ENCODE measurements around the gene ARSG. TPM values are rescaled to one million over a fixed set of nuclear protein-coding genes. Genes with fewer than 3 reads are reported as not detected.

Gene ARSG
- total RNA-seq, 2 experiments from 2014 or later: 11.7 to 13.8 TPM

DNA sequence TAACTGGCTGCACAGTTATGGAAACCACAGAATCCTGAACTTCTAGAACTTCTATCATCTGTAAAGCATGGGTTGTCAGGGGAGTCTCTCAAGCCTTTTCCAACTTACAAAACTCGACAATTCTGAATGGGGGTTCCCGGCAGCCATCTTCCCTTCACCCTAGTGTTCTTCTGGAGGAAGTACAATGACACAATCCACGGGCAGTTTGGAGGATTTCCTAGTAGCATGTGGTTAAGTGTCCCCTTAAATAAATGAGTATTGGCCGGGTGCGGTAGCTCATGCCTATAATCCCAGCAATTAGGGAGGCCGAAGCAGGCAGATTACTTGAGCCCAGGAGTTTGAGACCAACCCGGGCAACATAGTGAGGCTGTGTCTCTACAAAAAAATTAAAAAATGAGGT is 2.5 kb upstream of the ARSG start:
- DNase-seq: no peak

DNA sequence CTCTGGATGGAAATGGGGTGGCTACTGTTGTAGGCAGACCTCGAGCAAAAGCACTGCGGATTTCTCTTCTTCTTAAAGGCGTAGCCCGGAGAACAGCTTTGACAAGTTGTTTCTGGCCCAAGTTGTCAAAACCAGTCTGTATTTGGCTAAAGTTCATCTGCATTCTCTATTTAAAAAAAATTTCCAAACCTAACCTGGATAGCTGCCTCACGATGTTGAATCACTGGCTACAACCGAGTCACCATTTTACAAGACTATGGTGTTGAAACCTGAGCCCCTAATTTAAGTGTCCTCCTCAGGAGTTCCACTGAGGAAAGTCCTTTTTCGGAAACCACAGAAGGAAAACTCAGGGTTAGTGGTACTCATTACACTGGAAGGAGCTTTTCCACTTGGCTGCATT is 1.8 kb upstream of the ARSG start:
- H3K36me3 Mint-ChIP-seq (ENCODE audit: low read depth): peaks cover 14% of the 10 kb centered on the region
- H3K4me1 Mint-ChIP-seq: peaks cover 56% of the 10 kb centered on the region
- H3K9me3 Mint-ChIP-seq: no peaks in the 10 kb centered on the region
- ChIA-PET CTCF (interaction anchor here (0.8 to 3.8 kb wide), 3 partner anchors 109 to 173 kb away, joined by 3 to 10 read pairs (median 6); no protein-coding TSS in a partner anchor), POLR2A (no interaction called here)
- no peaks in the 10 kb centered on the region for H3K27me3 Mint-ChIP-seq
- DNase-seq: no peak
- peak overlapping the region; percentile 99 for H3K27ac Mint-ChIP-seq
- H3K4me3 Mint-ChIP-seq: peak overlapping the region; percentile 97

More for the DNA sequence above, 2.5 kb upstream of the ARSG start:
- Mint-ChIP-seq H3K36me3 (ENCODE audit: low read depth) (peaks cover 14% of the 10 kb centered on the region), H3K27me3 (no peaks in the 10 kb centered on the region), H3K9me3 (no peaks in the 10 kb centered on the region), H3K27ac (peak overlapping the region; percentile 43), H3K4me3 (peak overlapping the region; percentile 97), H3K4me1 (peaks cover 50% of the 10 kb centered on the region)
- CTCF ChIA-PET: interaction anchor here (0.6 to 3.8 kb wide), 3 partner anchors 9 to 110 kb away, joined by 4 to 10 read pairs (median 4); no protein-coding TSS in a partner anchor
- POLR2A ChIA-PET: no interaction called here

DNA sequence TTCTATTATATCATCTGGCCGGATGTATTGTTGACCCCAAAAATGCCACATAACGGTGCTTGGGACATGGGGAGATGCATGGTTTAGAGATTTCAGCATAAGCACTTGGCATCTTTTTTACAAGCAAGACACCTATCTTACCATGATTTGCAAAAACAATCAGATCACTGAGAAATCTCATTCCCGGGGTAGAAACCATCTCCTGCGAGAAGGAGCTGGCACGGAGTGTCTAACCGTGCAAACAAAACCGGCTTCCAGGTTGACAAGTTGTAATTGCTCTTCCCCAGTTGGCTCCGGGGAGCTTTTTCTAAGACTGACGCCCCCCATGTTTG is 1.4 kb upstream of the ARSG start:
- POLR2A ChIA-PET: no interaction called here
- DNase-seq: no peak
- Mint-ChIP-seq H3K36me3 (ENCODE audit: low read depth) (peaks cover 17% of the 10 kb centered on the region), H3K9me3 (no peaks in the 10 kb centered on the region), H3K27me3 (no peaks in the 10 kb centered on the region), H3K4me3 (peak overlapping the region; percentile 97), H3K4me1 (peaks cover 59% of the 10 kb centered on the region), H3K27ac (peak overlapping the region; percentile 99)
- CTCF ChIA-PET: interaction anchor here (0.8 to 3.8 kb wide), 3 partner anchors 109 to 172 kb away, joined by 3 to 10 read pairs (median 6); no protein-coding TSS in a partner anchor

DNA sequence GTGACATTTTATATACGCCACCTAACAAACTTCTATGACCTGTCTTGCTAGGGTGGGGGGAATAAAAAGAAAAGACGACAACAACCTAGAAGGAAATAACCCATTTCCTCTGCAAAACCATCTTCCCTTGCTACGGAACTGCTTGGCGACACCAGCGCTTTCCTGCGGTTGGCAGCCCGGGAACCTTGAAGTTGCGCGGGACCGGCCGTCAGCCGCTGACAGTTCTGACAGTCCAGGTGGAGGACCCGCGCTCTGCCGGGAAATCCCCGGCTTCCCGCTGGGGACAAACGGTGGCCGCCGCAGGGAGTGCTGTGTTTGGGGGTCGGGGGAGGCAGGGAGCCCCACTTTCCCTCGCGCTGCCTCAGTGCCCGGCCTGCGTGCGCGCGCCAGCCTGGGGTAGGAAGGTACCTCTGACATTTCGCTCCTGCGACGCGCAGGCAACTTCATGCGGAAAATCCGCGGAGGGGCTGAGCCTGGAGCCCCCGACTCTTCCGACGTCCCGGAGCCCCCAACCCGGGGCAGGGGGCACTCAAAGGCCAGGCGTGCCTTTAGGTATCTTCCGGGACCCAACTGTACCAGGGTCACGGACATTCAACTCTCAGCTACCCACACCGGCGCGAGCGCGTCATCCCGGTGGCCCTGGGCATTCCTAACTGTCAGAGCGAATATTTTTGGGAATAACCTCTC is 884 bp upstream of the ARSG start:
- Mint-ChIP-seq H3K9me3 (no peaks in the 10 kb centered on the region), H3K27me3 (no peaks in the 10 kb centered on the region), H3K4me3 (peak overlapping the region; percentile 97), H3K4me1 (peaks cover 60% of the 10 kb centered on the region), H3K36me3 (ENCODE audit: low read depth) (peaks cover 19% of the 10 kb centered on the region), H3K27ac (peak overlapping the region; percentile 99)
- peak; percentile 63 for DNase-seq
- CTCF ChIA-PET: interaction anchor here (0.5 to 3.8 kb wide), 6 partner anchors 32 to 304 kb away, joined by 3 to 10 read pairs (median 4); no protein-coding TSS in a partner anchor
- POLR2A ChIA-PET: interaction anchor here (0.6 to 1.0 kb wide), 2 partner anchors 67 to 141 kb away, joined by 3 read pairs; no protein-coding TSS in a partner anchor

DNA sequence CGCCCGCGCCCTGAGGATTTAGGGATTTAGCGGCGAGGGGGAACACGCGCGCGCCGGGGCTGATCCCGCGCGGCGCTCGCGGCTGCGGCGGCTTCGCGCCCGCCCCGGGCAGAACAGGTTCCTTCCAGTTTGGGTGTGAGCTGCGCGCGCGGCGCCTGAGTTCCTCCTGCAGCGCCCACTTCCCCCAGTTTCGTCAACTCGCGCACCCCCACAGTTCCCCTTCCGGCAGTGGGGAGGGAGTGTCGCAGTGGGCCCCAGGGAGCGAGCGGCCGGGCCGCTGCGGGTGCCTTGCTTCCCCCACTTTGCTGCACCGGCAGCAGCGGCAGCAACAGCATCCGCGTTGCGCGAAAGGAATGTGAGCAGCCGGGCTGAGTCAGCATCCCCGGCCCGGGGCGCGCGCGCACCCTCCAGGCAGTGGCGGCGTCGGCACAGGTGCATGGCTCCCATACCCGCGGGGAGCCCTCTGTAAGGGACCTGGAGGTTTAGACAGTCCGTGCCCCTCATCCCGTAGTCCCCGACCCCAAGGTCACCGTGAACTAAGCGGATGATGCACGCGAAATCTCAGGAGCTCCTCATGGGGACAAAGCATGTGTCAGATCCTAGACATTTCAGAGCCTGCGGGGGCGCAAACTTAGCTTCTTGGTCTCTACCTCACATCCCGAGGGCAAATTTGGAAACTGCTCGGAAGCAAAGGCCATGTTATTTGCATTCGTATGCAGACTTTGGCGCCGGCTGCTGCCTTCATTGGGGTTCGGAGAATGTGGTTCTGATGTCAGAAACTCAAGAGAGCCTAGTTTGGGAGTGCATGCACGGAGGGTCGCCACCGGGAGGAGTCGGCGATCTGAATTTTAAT is 767 bp downstream of the ARSG start:
- Mint-ChIP-seq H3K27ac (peak overlapping the region; percentile 93), H3K27me3 (no peaks in the 10 kb centered on the region), H3K4me3 (peak overlapping the region; percentile 76), H3K4me1 (peaks cover 67% of the 10 kb centered on the region), H3K36me3 (ENCODE audit: low read depth) (peaks cover 19% of the 10 kb centered on the region), H3K9me3 (no peaks in the 10 kb centered on the region)
- ChIA-PET POLR2A (interaction anchor here (0.5 to 1.4 kb wide), 5 partner anchors 42 to 167 kb away, joined by 3 to 5 read pairs (median 3); no protein-coding TSS in a partner anchor), CTCF (interaction anchor here (0.7 to 3.8 kb wide), 9 partner anchors 17 to 167 kb away, joined by 3 to 10 read pairs (median 3); no protein-coding TSS in a partner anchor)
- peak; percentile 95 for DNase-seq

DNA sequence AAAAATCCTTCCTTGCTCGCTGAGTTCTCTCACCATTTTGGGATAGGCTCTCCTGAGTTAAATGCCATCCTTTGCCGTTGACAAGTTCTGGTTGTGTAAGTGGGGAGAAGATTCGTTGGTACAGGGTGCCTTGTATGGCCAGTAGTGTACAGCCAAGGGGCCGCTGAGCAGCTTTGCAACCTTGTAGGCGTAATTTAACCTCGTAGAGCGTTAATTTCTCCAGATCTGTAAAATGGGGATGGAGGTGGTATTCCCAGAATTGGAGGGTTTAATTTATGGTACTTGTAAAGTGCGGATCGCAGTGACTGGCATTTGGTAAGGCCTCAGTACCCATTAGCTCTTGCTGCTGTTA is 1.4 kb downstream of the ARSG start:
- no peak for DNase-seq
- Mint-ChIP-seq H3K36me3 (ENCODE audit: low read depth) (peaks cover 19% of the 10 kb centered on the region), H3K4me3 (peak overlapping the region; percentile 76), H3K4me1 (peaks cover 69% of the 10 kb centered on the region), H3K27ac (peak overlapping the region; percentile 93), H3K27me3 (no peaks in the 10 kb centered on the region), H3K9me3 (no peaks in the 10 kb centered on the region)
- CTCF ChIA-PET: interaction anchor here (1.4 to 1.6 kb wide), 5 partner anchors 18 to 166 kb away, joined by 3 to 5 read pairs (median 3); no protein-coding TSS in a partner anchor
- POLR2A ChIA-PET: interaction anchor here (0.5 to 1.4 kb wide), 2 partner anchors 41 to 53 kb away, joined by 3 read pairs; no protein-coding TSS in a partner anchor

DNA sequence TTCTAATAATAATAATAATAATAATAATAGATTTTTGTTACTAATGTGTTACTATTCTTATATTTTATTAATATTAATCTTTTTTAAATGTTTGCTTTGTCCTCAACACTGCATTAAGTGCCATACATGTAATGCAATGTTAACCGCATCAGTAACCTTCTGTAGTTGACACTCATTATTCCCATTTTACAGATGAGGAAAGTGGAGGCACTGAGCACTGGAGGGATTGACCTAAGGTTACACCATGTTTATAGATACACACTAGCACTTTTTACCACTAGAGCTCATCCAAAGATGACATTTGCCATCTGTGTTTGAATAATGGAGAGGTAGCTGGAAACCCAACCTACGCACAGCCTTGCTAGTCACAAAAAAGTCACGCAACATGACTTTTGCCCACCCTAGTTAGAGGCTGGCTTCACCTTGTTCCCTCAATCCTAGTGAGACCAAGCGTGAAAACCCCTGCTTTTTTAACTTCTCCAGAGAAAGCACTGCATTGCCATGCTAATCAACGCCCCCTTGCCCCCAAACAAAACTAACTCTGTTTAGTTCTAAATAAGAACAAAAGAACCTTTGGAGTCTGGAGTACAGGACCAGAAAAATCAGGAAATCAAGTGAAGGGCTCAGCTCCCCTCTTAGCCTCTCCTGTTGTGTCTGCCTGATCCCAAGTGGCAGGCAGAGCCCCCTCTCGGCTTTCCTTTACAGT is 2.3 kb downstream of the ARSG start:
- H3K4me3 Mint-ChIP-seq: no peak overlapping the region
- POLR2A ChIA-PET: no interaction called here

DNA sequence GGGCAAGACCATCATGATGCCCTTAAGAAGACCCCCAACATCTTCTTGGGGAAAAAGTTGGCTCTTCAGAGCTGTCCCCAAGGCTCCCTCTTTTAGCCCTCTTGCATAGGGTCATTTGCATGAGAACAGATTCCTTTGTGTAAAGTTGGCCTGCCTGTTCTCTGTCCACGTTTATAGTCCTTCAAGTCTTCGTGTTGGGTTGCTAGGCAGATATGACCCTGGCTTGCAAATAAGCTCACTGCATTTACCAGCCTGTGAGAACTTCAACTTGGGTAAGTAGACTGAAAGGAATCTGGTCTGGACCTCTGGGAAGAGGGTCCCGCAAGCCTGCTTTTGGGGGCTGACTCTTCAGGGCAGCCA is 2.9 kb downstream of the ARSG start:
- Mint-ChIP-seq H3K4me3 (no peak overlapping the region), H3K27me3 (no peaks in the 10 kb centered on the region), H3K36me3 (ENCODE audit: low read depth) (peaks cover 13% of the 10 kb centered on the region), H3K9me3 (no peaks in the 10 kb centered on the region), H3K4me1 (peaks cover 66% of the 10 kb centered on the region), H3K27ac (peak overlapping the region; percentile 9)
- POLR2A ChIA-PET: no interaction called here
- CTCF ChIA-PET: interaction anchor here (1.3 kb wide), 1 partner anchor 61 kb away, joined by 3 read pairs; no protein-coding TSS in a partner anchor
- DNase-seq: no peak

More for the DNA sequence above, 2.3 kb downstream of the ARSG start:
- H3K36me3 Mint-ChIP-seq (ENCODE audit: low read depth): peaks cover 17% of the 10 kb centered on the region
- CTCF ChIA-PET: interaction anchor here (1.3 kb wide), 1 partner anchor 61 kb away, joined by 3 read pairs; no protein-coding TSS in a partner anchor
- H3K9me3 Mint-ChIP-seq: no peaks in the 10 kb centered on the region
- H3K27me3 Mint-ChIP-seq: no peaks in the 10 kb centered on the region
- DNase-seq: no peak
- H3K27ac Mint-ChIP-seq: no peak overlapping the region
- H3K4me1 Mint-ChIP-seq: peaks cover 69% of the 10 kb centered on the region

DNA sequence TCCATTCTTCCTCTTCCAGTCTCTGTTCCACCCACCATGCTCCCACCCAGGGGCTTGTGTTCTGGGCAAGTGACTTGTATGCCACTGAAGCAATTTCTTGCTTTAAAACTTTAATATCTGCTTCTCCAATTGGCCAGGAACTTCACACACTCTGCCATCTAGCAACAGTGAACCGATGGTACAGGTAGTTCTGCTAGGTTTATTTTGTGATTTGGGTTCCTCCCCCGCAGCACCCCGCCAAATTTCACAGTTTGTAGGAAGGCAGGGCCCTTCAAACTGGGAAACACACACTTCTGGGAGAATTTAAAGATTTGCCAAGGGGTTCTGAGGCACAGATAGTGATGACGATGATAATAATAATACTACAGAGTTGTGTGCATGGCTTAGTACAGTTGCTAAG is 3.3 kb downstream of the ARSG start:
- Mint-ChIP-seq H3K36me3 (ENCODE audit: low read depth) (peaks cover 15% of the 10 kb centered on the region), H3K27ac (no peak overlapping the region), H3K27me3 (no peaks in the 10 kb centered on the region), H3K9me3 (no peaks in the 10 kb centered on the region), H3K4me3 (no peak overlapping the region), H3K4me1 (peaks cover 64% of the 10 kb centered on the region)
- DNase-seq: no peak
- ChIA-PET CTCF (no interaction called here), POLR2A (no interaction called here)

DNA sequence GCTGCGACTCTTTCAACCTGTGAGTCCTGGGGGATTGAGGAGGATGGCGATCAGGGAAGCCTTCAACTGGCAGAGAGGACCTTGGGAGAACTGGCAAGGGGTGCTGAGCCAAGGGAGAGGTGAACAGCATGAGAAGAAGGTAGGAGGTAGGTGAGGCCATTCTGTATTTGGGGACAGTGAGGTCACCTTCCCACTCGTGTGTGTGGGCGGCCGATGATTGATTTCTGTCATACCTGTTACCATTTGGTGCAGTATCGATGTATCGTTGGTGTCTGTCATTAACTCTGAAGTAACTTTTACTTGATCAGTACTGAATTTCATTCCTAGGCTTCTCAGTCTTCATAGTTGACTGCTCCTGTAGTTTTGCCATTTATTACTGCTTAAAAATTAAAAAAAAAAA is 3.8 kb downstream of the ARSG start:
- H3K4me3 Mint-ChIP-seq: no peak overlapping the region
- no peak for DNase-seq
- H3K4me1 Mint-ChIP-seq: peaks cover 60% of the 10 kb centered on the region
- ChIA-PET POLR2A (no interaction called here), CTCF (no interaction called here)
- no peaks in the 10 kb centered on the region for H3K9me3 Mint-ChIP-seq
- peaks cover 13% of the 10 kb centered on the region for H3K36me3 Mint-ChIP-seq (ENCODE audit: low read depth)
- H3K27ac Mint-ChIP-seq: peak overlapping the region; percentile 1
- no peaks in the 10 kb centered on the region for H3K27me3 Mint-ChIP-seq

DNA sequence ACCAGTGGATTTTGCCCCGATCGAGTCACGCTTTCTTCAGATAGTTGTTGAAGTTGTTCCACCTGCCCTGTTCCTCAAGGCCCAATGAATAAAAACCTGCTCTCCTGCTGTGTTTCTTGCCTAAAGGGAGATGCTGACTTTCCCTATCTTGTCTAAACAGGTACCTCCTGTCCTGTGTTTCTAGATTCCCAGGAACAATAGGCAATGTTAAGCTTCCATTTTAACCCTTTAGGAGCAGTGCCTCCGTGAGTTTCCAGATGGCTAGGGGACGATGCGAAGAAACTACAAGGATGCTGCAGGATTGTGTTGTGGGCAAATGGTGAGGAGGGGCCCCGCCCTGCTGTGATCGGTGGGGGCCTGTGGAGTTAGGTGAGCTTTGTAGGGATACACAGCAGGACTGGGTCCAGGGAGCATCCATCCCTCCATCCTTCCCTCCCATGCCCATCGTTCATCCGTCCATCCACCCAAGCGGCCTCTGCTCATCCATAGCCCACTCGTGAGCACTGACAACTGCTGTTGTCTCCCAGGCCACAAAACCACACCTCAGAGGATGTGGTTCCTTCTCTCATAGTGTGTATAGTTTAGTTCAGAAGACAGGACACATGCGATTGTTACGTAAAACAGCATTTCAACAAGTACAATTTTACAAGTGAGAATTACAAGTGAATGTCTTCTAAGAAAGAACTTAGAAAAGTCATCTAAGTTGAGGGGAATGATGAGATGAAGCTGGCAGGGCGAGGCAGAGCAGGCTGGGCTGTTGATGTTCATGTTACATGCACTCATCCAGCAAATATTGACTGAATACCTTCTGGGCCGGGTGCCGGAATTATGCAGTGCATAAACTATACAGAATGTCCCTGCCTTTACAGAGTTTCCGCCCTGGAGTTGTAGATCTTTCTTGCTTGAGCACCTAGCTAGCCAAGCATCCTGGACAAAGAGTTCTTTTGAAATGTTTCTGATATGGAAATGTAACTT is 5.2 kb downstream of the ARSG start:
- CTCF ChIA-PET: interaction anchor here (0.8 to 1.4 kb wide), 5 partner anchors 12 to 140 kb away, joined by 3 to 4 read pairs (median 3); no protein-coding TSS in a partner anchor
- peak overlapping the region; percentile 43 for H3K4me3 Mint-ChIP-seq
- peak; percentile 93 for DNase-seq
- H3K4me1 Mint-ChIP-seq: peaks cover 61% of the 10 kb centered on the region
- no peaks in the 10 kb centered on the region for H3K27me3 Mint-ChIP-seq
- POLR2A ChIA-PET: no interaction called here
- H3K36me3 Mint-ChIP-seq (ENCODE audit: low read depth): peaks cover 11% of the 10 kb centered on the region
- no peaks in the 10 kb centered on the region for H3K9me3 Mint-ChIP-seq
- peak overlapping the region; percentile 93 for H3K27ac Mint-ChIP-seq

Data from activated CD4-positive, alpha-beta T cell treated with anti-CD3 and anti-CD28 coated beads, Interleukin-2, amount 10 ng/mL, durations not matched to agents 7 days and 5 days (primary cell).